ENCODE results near the gene THPO. TPM values are rescaled to one million over a fixed set of nuclear protein-coding genes. Genes with fewer than 3 reads are reported as not detected.

The THPO gene
- total RNA-seq, 1 donor from 2014 or later, result 0.98 TPM

GRCh38 chr3:184360070-184360928 is 17.7 kb downstream of the THPO start:
- Mint-ChIP-seq H3K27ac (ENCODE audit: unreplicated experiment) (no peak overlapping the region), H3K4me3 (peak overlapping the region; percentile 92), H3K9me3 (no peaks in the 10 kb centered on the region), H3K27me3 (ENCODE audit: low read depth) (peaks cover 2% of the 10 kb centered on the region), H3K4me1 (peaks cover 38% of the 10 kb centered on the region), H3K36me3 (ENCODE audit: low read depth) (peaks cover 7% of the 10 kb centered on the region)
- no peak for TF ChIP-seq CTCF (conservative IDR thresholded peaks at IDR 0.05)
- no peak for DNase-seq (ENCODE audit: low read depth, low spot score)

DNA sequence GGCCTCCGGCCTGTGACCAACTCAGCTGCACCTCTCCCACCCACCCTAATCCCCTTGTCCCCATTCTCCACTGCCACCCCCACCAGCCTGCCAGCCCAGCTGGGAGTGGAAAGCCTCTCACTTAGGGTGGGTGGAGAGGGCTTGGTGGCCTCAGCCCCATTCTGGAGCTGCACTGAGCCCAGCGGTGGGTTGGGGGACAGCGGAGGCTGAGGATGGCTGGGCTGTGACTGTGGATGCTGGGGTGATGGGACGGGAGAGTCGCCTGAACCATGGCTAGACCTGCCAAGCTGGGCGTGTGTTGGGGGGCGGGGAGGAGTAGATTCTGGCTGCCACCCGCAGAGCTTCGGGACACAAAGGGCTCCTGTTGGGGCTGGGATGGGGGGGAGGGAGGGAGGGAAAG is 18.4 kb downstream of the THPO start:
- Mint-ChIP-seq H3K27me3 (ENCODE audit: low read depth) (peaks cover 2% of the 10 kb centered on the region), H3K27ac (ENCODE audit: unreplicated experiment) (no peak overlapping the region), H3K9me3 (no peaks in the 10 kb centered on the region), H3K36me3 (ENCODE audit: low read depth) (peaks cover 5% of the 10 kb centered on the region), H3K4me3 (peak overlapping the region; percentile 92), H3K4me1 (peaks cover 35% of the 10 kb centered on the region)
- TF ChIP-seq CTCF (conservative IDR thresholded peaks at IDR 0.05), result no peak
- DNase-seq (ENCODE audit: low read depth, low spot score), result no peak

DNA sequence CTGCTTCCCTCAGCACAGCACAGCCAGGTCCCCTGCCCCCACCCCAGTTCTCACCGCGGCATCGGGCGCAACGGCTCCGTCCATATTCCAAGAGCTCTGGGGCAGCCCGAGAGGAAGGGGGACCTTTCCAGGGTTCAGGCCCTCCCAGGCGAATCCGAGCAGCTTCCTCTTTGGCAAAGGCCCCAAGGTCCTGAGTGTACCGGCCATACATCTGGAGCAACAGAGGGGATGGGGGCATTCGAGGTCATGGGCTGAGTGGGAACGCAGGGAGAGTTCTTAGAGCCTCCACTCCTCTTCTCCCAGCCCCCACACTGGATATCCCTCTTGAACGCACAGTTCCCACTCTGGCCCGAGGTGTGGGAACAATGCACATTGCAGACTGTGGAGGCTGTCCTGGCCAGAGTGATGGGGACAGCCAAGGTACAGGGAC is 19.1 kb downstream of the THPO start:
- Mint-ChIP-seq H3K4me1 (peaks cover 31% of the 10 kb centered on the region), H3K27me3 (ENCODE audit: low read depth) (peaks cover 2% of the 10 kb centered on the region), H3K36me3 (ENCODE audit: low read depth) (peaks cover 5% of the 10 kb centered on the region), H3K4me3 (peak overlapping the region; percentile 92), H3K27ac (ENCODE audit: unreplicated experiment) (no peak overlapping the region), H3K9me3 (no peaks in the 10 kb centered on the region)
- DNase-seq (ENCODE audit: low read depth, low spot score), result no peak
- TF ChIP-seq CTCF (conservative IDR thresholded peaks at IDR 0.05), result no peak

- no peak for TF ChIP-seq CTCF (conservative IDR thresholded peaks at IDR 0.05)
- Mint-ChIP-seq H3K27me3 (ENCODE audit: low read depth) (peaks cover under 1% of the 10 kb centered on the region), H3K4me1 (peaks cover 28% of the 10 kb centered on the region), H3K4me3 (peak overlapping the region; percentile 71), H3K36me3 (ENCODE audit: low read depth) (peaks cover 5% of the 10 kb centered on the region), H3K27ac (ENCODE audit: unreplicated experiment) (no peak overlapping the region), H3K9me3 (no peaks in the 10 kb centered on the region)
- no peak for DNase-seq (ENCODE audit: low read depth, low spot score)
Measured at GRCh38 chr3:184358124-184358767, 19.8 kb downstream of the THPO start.

GRCh38 chr3:184357248-184358123 is 20.5 kb downstream of the THPO start:
- no peak overlapping the region for H3K27ac Mint-ChIP-seq (ENCODE audit: unreplicated experiment)
- peaks cover 5% of the 10 kb centered on the region for H3K36me3 Mint-ChIP-seq (ENCODE audit: low read depth)
- peak overlapping the region; percentile 71 for H3K4me3 Mint-ChIP-seq
- peaks cover 26% of the 10 kb centered on the region for H3K4me1 Mint-ChIP-seq
- TF ChIP-seq CTCF (conservative IDR thresholded peaks at IDR 0.05), result no peak
- DNase-seq (ENCODE audit: low read depth, low spot score), result no peak
- no peaks in the 10 kb centered on the region for H3K9me3 Mint-ChIP-seq
- H3K27me3 Mint-ChIP-seq (ENCODE audit: low read depth), result no peaks in the 10 kb centered on the region
